ENCODE measurements around the gene VASH1. TPM values are rescaled to one million over a fixed set of nuclear protein-coding genes. Genes with fewer than 3 reads are reported as not detected.
"Not testable (repeated sequence)": the region's sequence is repeated elsewhere in the genome, so short reads cannot be mapped to it uniquely, and the experiment has no call there.

VASH1 gene
- total RNA-seq, 1 donor = 4.4 TPM

DNA sequence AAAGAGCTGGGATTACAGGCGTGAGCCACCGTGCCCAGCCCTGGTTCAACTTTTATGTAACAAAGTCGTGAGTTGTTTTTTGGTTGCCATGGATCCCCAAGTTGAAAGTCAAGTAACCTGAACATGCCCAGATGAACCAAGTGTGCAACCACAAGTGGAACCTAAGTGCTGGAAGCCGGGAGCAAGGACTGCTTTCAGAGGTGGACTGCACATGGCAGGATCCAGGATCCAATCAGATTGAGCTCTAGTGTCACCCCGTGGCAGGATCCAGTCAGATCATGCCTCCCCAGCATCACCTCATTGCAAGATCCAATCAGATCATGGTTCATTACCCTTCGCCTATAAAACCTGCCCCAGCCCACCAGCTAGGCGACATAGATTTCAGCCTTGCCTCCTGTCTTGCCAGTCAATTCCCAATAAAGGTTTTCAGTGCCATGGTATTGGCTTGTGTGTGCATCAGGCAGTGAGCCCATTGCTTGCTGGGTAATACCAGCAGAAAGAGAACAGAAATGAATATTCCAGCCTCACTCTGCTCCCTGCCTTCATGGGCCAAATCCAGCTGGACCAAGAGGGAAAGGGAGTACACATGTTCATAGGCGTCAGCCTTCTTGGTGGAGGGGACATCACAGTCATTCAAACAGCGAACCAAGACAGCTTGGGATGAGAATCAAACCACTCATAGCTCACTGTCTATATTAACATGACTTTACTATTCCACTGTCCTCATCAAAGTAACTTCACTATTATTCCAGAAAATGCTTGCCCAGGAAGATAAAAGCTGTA, 43.6 kb upstream of the VASH1 start:
- TF ChIP-seq, protein P1, sequence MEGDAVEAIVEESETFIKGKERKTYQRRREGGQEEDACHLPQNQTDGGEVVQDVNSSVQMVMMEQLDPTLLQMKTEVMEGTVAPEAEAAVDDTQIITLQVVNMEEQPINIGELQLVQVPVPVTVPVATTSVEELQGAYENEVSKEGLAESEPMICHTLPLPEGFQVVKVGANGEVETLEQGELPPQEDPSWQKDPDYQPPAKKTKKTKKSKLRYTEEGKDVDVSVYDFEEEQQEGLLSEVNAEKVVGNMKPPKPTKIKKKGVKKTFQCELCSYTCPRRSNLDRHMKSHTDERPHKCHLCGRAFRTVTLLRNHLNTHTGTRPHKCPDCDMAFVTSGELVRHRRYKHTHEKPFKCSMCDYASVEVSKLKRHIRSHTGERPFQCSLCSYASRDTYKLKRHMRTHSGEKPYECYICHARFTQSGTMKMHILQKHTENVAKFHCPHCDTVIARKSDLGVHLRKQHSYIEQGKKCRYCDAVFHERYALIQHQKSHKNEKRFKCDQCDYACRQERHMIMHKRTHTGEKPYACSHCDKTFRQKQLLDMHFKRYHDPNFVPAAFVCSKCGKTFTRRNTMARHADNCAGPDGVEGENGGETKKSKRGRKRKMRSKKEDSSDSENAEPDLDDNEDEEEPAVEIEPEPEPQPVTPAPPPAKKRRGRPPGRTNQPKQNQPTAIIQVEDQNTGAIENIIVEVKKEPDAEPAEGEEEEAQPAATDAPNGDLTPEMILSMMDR (IDR thresholded peaks at IDR 0.05; ENCODE audit: insufficient read depth, low read length) = no peak
- DNase-seq (ENCODE audit: low read depth) = no peak
- H3K4me3 ChIP-seq (ENCODE audit: low read depth, low read length) = no peak overlapping the region

DNA sequence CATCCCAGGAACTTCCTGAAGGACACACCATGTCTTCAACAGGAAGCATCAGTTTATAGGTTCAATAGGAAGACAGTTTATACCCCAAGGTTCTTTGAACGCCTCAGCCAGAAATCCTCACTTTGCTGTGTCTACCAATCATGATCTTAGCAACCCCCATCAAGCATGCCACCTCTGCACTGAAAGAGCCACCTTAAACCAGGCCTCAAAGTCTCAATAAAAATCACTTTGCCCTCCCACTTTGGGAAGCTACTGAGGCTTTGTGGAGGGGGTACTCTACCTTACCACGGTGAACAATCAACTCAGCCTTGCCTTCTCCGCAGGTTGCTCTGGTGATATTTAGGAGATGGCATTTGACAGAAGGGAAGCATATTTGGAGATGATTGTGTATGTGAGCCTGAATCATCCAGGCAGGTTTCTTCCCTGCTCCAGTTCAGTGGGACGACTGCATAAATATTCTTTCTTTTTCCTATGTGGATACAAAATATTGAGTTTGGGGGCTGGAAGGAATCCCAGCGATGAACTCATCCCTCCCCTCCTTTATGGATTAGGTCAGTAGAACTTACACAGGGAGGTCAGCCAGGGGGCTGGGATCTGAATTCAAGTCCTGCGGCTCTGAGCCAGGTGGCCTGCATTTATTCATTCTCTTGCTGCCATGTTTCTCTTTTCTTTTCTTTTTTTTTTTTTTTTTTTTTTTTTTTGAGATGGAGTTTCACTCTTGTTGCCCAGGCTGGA, 42.8 kb upstream of the VASH1 start:
- no peak for DNase-seq (ENCODE audit: low read depth)
- H3K4me3 ChIP-seq (ENCODE audit: low read depth, low read length) = no peak overlapping the region
- TF ChIP-seq, protein P1 (IDR thresholded peaks at IDR 0.05; ENCODE audit: insufficient read depth, low read length) = no peak

DNA sequence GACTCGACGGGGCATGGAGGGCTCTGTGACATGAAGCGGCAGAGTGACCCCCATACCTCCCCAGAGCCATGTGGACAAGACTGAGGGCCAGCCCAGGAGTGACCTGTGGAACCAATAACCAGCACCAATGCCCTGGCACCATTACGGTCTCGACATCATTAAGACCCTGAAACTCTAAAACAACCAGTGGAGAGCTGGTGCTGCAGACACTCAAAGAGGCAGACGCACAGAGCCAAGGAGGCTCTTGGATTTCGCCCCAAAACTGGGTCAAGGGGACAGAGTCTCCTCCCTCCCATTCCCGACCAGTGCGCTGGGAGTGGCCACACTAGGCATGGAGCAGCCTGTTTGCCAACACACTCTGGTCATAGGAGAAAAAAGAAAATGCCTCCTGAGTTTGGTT, 41.6 kb upstream of the VASH1 start:
- H3K4me3 ChIP-seq (ENCODE audit: low read depth, low read length) = no peak overlapping the region
- no peak for DNase-seq (ENCODE audit: low read depth)

DNA sequence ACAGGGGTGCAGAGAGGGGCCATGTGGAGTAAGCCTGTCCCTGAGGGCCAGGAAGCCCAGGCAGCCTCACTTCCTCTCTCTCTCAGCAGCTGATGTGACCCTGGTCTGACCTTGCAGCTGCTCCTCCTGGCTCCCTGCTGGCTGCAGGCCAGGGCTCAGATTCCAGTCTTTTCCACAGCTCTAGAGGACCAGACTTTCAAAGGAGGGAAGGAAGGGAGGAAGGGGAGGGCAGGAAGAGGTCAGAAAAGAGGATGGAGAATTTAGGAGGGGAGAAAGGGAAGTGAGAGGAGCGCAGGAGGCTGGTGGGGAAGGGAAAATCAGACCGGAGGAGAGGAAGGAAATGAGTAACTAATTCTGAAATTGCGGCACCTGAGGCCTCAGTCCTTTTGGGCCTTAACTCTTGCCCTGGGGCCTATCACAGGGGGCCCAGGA, 40.9 kb upstream of the VASH1 start:
- no peak overlapping the region for H3K4me3 ChIP-seq (ENCODE audit: low read depth, low read length)
- TF ChIP-seq, protein P1 (IDR thresholded peaks at IDR 0.05; ENCODE audit: insufficient read depth, low read length) = no peak
- peak; percentile 36 for DNase-seq (ENCODE audit: low read depth)

More for the DNA sequence above, 41.6 kb upstream of the VASH1 start:
- TF ChIP-seq, protein P1 (IDR thresholded peaks at IDR 0.05; ENCODE audit: insufficient read depth, low read length) = no peak

DNA sequence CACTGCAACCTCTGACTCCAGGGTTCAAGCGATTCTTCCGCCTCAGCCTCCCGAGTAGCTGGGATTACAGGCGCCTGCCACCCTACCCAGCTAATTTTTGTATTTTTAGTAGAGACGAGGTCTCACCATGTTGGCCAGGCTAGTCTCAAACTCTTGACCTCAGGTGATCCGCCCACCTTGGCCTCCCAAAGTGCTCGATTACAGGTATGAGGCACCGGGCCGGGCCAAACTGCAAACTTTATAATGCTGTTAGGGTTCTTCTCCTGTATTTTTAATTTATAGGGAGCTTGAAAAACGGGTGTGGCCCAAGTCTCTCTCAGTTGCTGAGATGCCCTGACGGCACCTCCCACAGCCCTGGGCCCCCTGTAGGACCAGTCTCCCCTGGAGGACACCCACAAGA, 39.8 kb upstream of the VASH1 start:
- not testable (repeated sequence) for DNase-seq (ENCODE audit: low read depth); H3K4me3 ChIP-seq (ENCODE audit: low read depth, low read length)

DNA sequence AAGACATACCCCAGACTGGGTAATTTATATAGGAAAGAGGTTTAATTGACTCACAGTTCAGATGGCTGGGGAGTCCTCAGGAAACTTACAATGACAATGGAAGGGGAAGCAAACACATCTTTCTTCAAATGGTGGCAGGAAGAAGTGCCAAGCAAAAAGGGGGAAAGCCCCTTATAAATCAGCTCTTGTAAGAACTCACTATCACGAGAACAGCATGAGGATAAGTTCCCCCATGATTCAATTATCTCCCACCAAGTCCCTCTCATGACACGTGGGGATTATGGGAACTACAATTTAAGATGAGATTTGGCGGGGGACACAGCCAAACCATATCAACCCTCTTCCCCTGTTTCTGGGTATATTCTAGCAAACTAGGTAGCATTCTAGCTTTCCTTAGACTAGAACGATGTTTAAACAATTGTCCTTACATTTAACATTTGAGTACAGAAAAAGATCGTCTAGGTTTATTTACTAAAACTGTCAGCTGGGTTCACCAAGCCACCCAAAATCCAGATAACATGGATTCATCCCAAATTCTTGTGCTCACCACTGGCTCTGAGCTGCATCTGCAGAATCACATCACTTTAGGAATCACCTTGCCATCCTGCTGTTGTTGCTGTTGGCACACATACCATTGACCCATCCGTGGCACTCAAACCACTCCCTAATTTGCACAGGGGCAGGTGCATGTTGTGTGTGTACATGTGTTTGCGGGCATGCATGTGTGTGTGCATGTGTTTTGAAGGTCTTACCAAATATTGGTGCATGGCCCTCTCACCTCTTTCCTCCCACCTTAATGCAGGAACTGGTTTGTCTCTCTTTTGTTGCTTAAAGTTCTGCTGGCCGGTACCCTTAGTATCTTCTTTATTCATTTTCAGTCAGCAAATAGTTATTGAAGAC, 36.4 kb upstream of the VASH1 start:
- no peak overlapping the region for H3K4me3 ChIP-seq (ENCODE audit: low read depth, low read length)
- TF ChIP-seq, protein P1 (IDR thresholded peaks at IDR 0.05; ENCODE audit: insufficient read depth, low read length) = no peak
- DNase-seq (ENCODE audit: low read depth) = no peak

Measured in fibroblast of the aortic adventitia (primary cell).